HL-60 (cell line): ENCODE results near the gene INSIG1.

ENCODE experiments used
- GABPA ChIP-seq: IDR thresholded peaks from 2 replicates; pipeline ENCODE4 v1.6.1; 2012; ENCODE audit warnings: low read depth
- POLR2AphosphoS5 ChIP-seq: IDR thresholded peaks from 2 replicates; pipeline ENCODE4 v1.6.1; 2012; ENCODE audit warnings: low read depth
- SPI1 ChIP-seq: IDR thresholded peaks from 2 replicates; pipeline ENCODE4 v1.6.1; 2012; ENCODE audit warnings: low read depth, mild to moderate bottlenecking, borderline replicate concordance
- TF ChIP-seq, protein P1 (sequence below): IDR thresholded peaks from one replicate; pipeline ENCODE4 v1.5.1; 2011; ENCODE audit warnings: low read length, control low read depth, inconsistent platforms; ENCODE audit not compliant: insufficient read depth
- TF ChIP-seq, protein P2 (sequence below): IDR thresholded peaks from 2 replicates; pipeline ENCODE4 v1.6.1; 2012; ENCODE audit warnings: low read depth; ENCODE audit not compliant: insufficient replicate concordance

DNA sequence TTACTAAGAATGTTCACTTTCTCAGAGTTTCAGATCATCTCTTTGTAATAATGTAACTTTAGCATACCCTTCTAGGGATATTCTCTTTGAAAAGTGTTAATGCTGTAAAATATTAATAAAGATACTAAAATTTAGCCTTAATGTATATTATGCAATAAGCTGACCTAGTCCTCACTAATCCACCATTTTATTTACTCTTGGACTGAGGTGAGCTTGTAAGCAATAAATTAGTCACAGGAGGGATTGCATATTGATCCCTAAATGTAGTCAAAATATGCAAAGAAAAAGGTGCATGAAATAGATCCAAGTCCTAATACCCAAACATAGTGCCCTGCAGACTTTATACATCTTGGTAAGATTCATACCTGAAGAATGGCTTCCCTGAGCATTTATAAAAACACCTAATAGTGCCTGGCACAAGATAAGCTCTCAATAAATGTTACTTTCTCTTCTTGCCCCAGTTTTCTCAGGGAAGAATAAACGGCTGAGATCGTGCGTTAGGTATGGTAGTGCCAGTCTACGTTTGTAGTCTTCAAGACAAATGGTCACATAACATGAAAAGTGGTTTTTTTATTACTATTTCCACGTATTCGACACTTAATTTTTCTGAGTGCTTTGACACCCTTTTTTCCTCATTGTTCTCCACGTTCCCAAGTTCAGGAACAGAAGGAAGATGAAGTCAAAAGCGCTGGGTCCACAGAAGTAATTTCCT is 14.3 kb downstream of the INSIG1 start:
- TF ChIP-seq, protein P1, sequence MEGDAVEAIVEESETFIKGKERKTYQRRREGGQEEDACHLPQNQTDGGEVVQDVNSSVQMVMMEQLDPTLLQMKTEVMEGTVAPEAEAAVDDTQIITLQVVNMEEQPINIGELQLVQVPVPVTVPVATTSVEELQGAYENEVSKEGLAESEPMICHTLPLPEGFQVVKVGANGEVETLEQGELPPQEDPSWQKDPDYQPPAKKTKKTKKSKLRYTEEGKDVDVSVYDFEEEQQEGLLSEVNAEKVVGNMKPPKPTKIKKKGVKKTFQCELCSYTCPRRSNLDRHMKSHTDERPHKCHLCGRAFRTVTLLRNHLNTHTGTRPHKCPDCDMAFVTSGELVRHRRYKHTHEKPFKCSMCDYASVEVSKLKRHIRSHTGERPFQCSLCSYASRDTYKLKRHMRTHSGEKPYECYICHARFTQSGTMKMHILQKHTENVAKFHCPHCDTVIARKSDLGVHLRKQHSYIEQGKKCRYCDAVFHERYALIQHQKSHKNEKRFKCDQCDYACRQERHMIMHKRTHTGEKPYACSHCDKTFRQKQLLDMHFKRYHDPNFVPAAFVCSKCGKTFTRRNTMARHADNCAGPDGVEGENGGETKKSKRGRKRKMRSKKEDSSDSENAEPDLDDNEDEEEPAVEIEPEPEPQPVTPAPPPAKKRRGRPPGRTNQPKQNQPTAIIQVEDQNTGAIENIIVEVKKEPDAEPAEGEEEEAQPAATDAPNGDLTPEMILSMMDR = no peak
- no peak for TF ChIP-seq SPI1
- TF ChIP-seq POLR2AphosphoS5 = no peak
- TF ChIP-seq, protein P2, sequence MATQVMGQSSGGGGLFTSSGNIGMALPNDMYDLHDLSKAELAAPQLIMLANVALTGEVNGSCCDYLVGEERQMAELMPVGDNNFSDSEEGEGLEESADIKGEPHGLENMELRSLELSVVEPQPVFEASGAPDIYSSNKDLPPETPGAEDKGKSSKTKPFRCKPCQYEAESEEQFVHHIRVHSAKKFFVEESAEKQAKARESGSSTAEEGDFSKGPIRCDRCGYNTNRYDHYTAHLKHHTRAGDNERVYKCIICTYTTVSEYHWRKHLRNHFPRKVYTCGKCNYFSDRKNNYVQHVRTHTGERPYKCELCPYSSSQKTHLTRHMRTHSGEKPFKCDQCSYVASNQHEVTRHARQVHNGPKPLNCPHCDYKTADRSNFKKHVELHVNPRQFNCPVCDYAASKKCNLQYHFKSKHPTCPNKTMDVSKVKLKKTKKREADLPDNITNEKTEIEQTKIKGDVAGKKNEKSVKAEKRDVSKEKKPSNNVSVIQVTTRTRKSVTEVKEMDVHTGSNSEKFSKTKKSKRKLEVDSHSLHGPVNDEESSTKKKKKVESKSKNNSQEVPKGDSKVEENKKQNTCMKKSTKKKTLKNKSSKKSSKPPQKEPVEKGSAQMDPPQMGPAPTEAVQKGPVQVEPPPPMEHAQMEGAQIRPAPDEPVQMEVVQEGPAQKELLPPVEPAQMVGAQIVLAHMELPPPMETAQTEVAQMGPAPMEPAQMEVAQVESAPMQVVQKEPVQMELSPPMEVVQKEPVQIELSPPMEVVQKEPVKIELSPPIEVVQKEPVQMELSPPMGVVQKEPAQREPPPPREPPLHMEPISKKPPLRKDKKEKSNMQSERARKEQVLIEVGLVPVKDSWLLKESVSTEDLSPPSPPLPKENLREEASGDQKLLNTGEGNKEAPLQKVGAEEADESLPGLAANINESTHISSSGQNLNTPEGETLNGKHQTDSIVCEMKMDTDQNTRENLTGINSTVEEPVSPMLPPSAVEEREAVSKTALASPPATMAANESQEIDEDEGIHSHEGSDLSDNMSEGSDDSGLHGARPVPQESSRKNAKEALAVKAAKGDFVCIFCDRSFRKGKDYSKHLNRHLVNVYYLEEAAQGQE = no peak
- TF ChIP-seq GABPA = no peak
